CD14-positive monocyte (primary cell): ENCODE results near the gene SRPRB. TPM values are rescaled to one million over a fixed set of nuclear protein-coding genes. Genes with fewer than 3 reads are reported as not detected.
A peak's percentile ranks its signal among the peaks of the same experiment; 100 is the strongest.

Experiments used
- DNase-seq, 3 donors: peaks; one replicate each; pipeline ENCODE4 v3.0.0-alpha.2; 2011 to 2022
- H2AFZ ChIP-seq: 2 replicates; pipeline ENCODE4 v1.6.0; 2012; ENCODE audit warnings: mild to moderate bottlenecking, low read depth, low read length, inconsistent platforms; ENCODE audit not compliant: insufficient read depth, poor library complexity, severe bottlenecking
- H3K27ac ChIP-seq, 2 donors: 1 replicate in 1 of 2; 2 replicates in 1 of 2; pipeline ENCODE4 v1.5.1; 2012 to 2013; ENCODE audit warnings: low read length in 2 of 2, control low read depth in 1 of 2, inconsistent platforms in 1 of 2, low read depth in 1 of 2, mild to moderate bottlenecking in 1 of 2
- H3K27me3 ChIP-seq, 2 donors: one replicate each; pipeline versions ENCODE4 v1.6.0 to v1.6.1; 2011 to 2013; ENCODE audit warnings: low read length in 2 of 2; ENCODE audit not compliant: control insufficient read depth in 2 of 2, insufficient read depth in 2 of 2
- H3K36me3 ChIP-seq, 2 donors: replicated peaks in 1 of 2; 1 replicate in 1 of 2; 2 replicates in 1 of 2; pipeline versions ENCODE4 v1.5.1 to v1.6.1; 2012 to 2013; ENCODE audit warnings: low read length in 2 of 2, control low read depth in 1 of 2, inconsistent platforms in 1 of 2, mild to moderate bottlenecking in 1 of 2; ENCODE audit not compliant: insufficient read depth in 2 of 2, control insufficient read depth in 1 of 2
- H3K4me1 ChIP-seq, 2 donors: 1 replicate in 1 of 2; 2 replicates in 1 of 2; pipeline versions ENCODE4 v1.5.1 to v1.6.1; 2012 to 2013; ENCODE audit warnings: low read length in 2 of 2, control low read depth in 1 of 2, inconsistent platforms in 1 of 2, mild to moderate bottlenecking in 1 of 2, moderate library complexity in 1 of 2; ENCODE audit not compliant: insufficient read depth in 2 of 2, control insufficient read depth in 1 of 2
- H3K4me2 ChIP-seq: replicated peaks from 2 replicates; pipeline ENCODE3; 2012; ENCODE audit warnings: low read length, moderate library complexity, mild to moderate bottlenecking; ENCODE audit not compliant: poor library complexity, severe bottlenecking; ENCODE audit errors: extremely low read depth
- H3K4me3 ChIP-seq, 3 experiments: fragments of 200-600 bp in 1 of 3; sonication (generic) in 1 of 3; replicated peaks in 1 of 3; 1 replicate in 2 of 3; 2 replicates in 1 of 3; pipeline ENCODE4 v1.5.1; 2011 to 2013; ENCODE audit warnings: low read length in 3 of 3, mild to moderate bottlenecking in 3 of 3, control low read depth in 2 of 3, low read depth in 2 of 3, inconsistent platforms in 1 of 3, moderate library complexity in 1 of 3
- H3K79me2 ChIP-seq: 2 replicates; pipeline ENCODE4 v1.6.0; 2012; ENCODE audit warnings: mild to moderate bottlenecking, control low read depth, inconsistent platforms, low read length, moderate library complexity; ENCODE audit not compliant: insufficient read depth
- H3K9ac ChIP-seq: 2 replicates; pipeline ENCODE4 v1.6.0; 2017; ENCODE audit warnings: low read length, mild to moderate bottlenecking; ENCODE audit not compliant: insufficient read depth, poor library complexity, severe bottlenecking
- H3K9me3 ChIP-seq, 2 donors: replicated peaks in 1 of 2; 1 replicate in 1 of 2; 2 replicates in 1 of 2; pipeline versions ENCODE4 v1.5.1 to v1.6.1; 2012 to 2013; ENCODE audit warnings: low read length in 2 of 2, control low read depth in 1 of 2; ENCODE audit not compliant: control insufficient read depth in 1 of 2, insufficient read depth in 1 of 2
- H4K20me1 ChIP-seq: 2 replicates; pipeline ENCODE4 v1.6.0; 2012; ENCODE audit warnings: mild to moderate bottlenecking, low read length, control low read depth, moderate library complexity; ENCODE audit not compliant: insufficient read depth
- H3K27ac Mint-ChIP-seq, 7 donors: one replicate each; pipeline ENCODE4 v1.8.0; 2020; ENCODE audit warnings: mild to moderate bottlenecking in 7 of 7, mixed read lengths in 7 of 7, moderate library complexity in 6 of 7, inconsistent platforms in 2 of 7
- H3K27me3 Mint-ChIP-seq, 3 donors: one replicate each; pipeline ENCODE4 v1.8.0; 2021 to 2022; ENCODE audit warnings: low read depth in 3 of 3, mild to moderate bottlenecking in 3 of 3, mixed read lengths in 3 of 3, moderate library complexity in 3 of 3, inconsistent platforms in 1 of 3
- H3K36me3 Mint-ChIP-seq, 2 donors: one replicate each; pipeline ENCODE4 v1.8.0; 2020; ENCODE audit warnings: mixed read lengths in 2 of 2, inconsistent platforms in 1 of 2, mild to moderate bottlenecking in 1 of 2
- H3K4me1 Mint-ChIP-seq: one replicate; pipeline ENCODE4 v1.8.0; 2020; ENCODE audit warnings: mild to moderate bottlenecking, mixed read lengths
- H3K4me3 Mint-ChIP-seq, 2 donors: one replicate each; pipeline ENCODE4 v1.8.0; 2020; ENCODE audit warnings: mild to moderate bottlenecking in 2 of 2, mixed read lengths in 2 of 2, moderate library complexity in 1 of 2
- H3K9me3 Mint-ChIP-seq, 7 donors: one replicate each; pipeline ENCODE4 v1.8.0; 2020 to 2022; ENCODE audit warnings: mixed read lengths in 7 of 7, mild to moderate bottlenecking in 6 of 7, moderate library complexity in 6 of 7, inconsistent platforms in 2 of 7
- WGBS: methylation state at CpG from one replicate; pipeline ENCODE4 v1.1.5; 2013; ENCODE audit warnings: missing lambda C conversion rate; ENCODE audit not compliant: insufficient coverage; 5-methylcytosine and 5-hydroxymethylcytosine counted together
- intact Hi-C, 2 donors: fragments of 100-400 bp; cut with micrococcal nuclease; formaldehyde crosslinking; loops; one replicate each; pipeline versions ENCODE4 v1.15.0 to v1.15.1; 2023
- polyA plus RNA-seq, 3 donors: library from polyadenylated mRNA; depleted of rRNA in 1 of 3; unstranded in 2 of 3; stranded (reverse) in 1 of 3; fragments of 300-500 nt in 2 of 3; fragments of >200 nt in 1 of 3; fragmentation: Illumina TruSeq in 2 of 3; gene quantifications; 1 replicate in 2 of 3; 2 replicates in 1 of 3; pipeline ENCODE4 v1.2.3, GENCODE V29; 2012 to 2021
- TF ChIP-seq, protein P1 (sequence below): fragments of 200-600 bp; IDR thresholded peaks from one replicate; pipeline ENCODE4 v1.8.0; 2022; ENCODE audit warnings: antibody characterized with exemption, mild to moderate bottlenecking

The SRPRB gene
- polyA plus RNA-seq, 3 donors, result 6.1 to 30.6 (median 29.9) TPM

DNA sequence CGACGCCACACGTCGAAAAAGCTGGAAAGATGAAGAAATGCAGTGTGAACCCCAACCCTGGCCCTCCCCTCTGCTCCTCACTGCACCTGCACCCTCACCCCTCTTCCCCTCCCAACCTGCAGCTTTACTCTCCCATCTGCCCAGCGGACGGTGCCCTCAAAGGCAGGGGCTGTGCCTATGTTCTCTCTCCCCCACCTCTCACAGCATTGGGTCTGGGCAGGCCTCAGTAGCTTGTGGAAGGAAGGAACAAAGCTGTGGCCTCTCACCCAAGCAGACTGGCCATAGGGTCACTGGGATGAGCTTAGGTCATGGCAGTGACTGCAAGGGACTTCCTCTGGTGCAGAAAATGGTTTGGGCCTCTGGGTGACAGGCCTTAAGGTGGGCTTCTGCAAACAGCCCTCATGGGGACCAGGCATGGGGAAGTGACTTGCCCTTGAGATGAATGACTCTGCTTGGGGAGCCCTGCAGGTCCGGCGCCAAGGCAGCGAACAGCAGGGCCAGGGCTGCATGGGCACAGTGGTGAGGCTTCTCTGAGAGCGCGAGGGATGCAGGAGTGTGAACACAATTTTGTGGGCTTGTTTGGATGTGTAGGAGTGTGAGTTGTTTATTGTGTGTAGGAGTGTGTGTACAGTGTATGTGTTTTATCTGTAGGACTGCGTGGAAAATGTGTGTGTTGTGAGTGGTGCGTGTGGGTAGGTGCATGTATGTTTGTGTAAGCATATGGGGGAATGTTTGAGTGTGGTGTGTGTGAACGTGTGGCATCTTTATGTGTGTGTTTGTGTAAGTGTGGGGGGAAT lies 29.2 kb downstream of the SRPRB start:
- Histone ChIP-seq H3K4me2 (no peak overlapping the region), H3K4me3 (no peak overlapping the region), H3K79me2 (no peaks in the 10 kb centered on the region), H3K4me1 (no peaks in the 10 kb centered on the region), H3K27ac (no peak overlapping the region), H3K9me3 (no peaks in the 10 kb centered on the region), H3K27me3 (no peaks in the 10 kb centered on the region), H3K9ac (no peak overlapping the region), H4K20me1 (no peaks in the 10 kb centered on the region), H2AFZ (no peak overlapping the region), H3K36me3 (no peaks in the 10 kb centered on the region)
- Mint-ChIP-seq H3K36me3 (no peaks in the 10 kb centered on the region), H3K4me1 (no peaks in the 10 kb centered on the region), H3K27ac (peak overlapping the region in 1 of 7 donors; percentile 9), H3K27me3 (peaks cover 0 to 9% (median 1%) of the 10 kb centered on the region in 3 donors), H3K4me3 (no peak overlapping the region), H3K9me3 (no peaks in the 10 kb centered on the region)
- TF ChIP-seq, protein P1, sequence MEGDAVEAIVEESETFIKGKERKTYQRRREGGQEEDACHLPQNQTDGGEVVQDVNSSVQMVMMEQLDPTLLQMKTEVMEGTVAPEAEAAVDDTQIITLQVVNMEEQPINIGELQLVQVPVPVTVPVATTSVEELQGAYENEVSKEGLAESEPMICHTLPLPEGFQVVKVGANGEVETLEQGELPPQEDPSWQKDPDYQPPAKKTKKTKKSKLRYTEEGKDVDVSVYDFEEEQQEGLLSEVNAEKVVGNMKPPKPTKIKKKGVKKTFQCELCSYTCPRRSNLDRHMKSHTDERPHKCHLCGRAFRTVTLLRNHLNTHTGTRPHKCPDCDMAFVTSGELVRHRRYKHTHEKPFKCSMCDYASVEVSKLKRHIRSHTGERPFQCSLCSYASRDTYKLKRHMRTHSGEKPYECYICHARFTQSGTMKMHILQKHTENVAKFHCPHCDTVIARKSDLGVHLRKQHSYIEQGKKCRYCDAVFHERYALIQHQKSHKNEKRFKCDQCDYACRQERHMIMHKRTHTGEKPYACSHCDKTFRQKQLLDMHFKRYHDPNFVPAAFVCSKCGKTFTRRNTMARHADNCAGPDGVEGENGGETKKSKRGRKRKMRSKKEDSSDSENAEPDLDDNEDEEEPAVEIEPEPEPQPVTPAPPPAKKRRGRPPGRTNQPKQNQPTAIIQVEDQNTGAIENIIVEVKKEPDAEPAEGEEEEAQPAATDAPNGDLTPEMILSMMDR, result no peak
- WGBS, result 90% methylated on average over 12 of the region's 14 CpGs
- no peak for DNase-seq
- intact Hi-C loops, result no loop called here

DNA sequence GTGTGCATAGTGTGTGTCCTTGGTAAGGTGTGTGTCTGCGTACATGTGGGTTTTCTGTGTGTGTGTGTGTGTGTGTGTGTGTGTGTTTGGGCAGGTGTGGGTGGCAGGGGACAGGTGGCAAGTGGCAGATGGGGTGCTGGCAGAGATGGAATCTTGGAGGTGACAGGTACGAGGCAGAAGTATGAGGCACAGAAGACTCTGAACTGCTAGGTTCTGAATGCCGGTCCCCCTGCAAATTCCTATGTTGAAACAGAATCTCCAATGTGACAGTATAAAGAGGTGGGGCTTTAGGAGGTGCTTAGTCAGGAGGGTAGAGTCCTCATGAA lies 29.8 kb downstream of the SRPRB start:
- H2AFZ ChIP-seq, result no peak overlapping the region
- peaks cover 0 to 5% (median 1%) of the 10 kb centered on the region in 3 donors for H3K27me3 Mint-ChIP-seq
- H3K36me3 ChIP-seq, result no peaks in the 10 kb centered on the region
- no peak overlapping the region for H3K27ac Mint-ChIP-seq
- no peaks in the 10 kb centered on the region for H3K9me3 Mint-ChIP-seq
- no peaks in the 10 kb centered on the region for H4K20me1 ChIP-seq
- no peaks in the 10 kb centered on the region for H3K4me1 Mint-ChIP-seq
- H3K27me3 ChIP-seq, result no peaks in the 10 kb centered on the region
- no peaks in the 10 kb centered on the region for H3K79me2 ChIP-seq
- H3K4me3 ChIP-seq, result no peak overlapping the region
- intact Hi-C loops, result no loop called here
- TF ChIP-seq, protein P1, result no peak
- H3K36me3 Mint-ChIP-seq, result no peaks in the 10 kb centered on the region
- no peak overlapping the region for H3K27ac ChIP-seq
- WGBS, result 93% methylated on average over 3 of the region's 3 CpGs
- no peaks in the 10 kb centered on the region for H3K9me3 ChIP-seq
- DNase-seq, result no peak
- H3K4me2 ChIP-seq, result no peak overlapping the region
- H3K4me3 Mint-ChIP-seq, result no peak overlapping the region
- H3K9ac ChIP-seq, result no peak overlapping the region
- H3K4me1 ChIP-seq, result no peaks in the 10 kb centered on the region
